ENCODE data around the gene SCN10A.

Gene SCN10A

GRCh38 chr3:38816026-38816425, at the start of gene SCN10A:
SCN10A (minus strand) TSS chr3:38816217; CDS start chr3:38794010, 22,207 bp downstream.
- no peak for DNase-seq (ENCODE audit: low spot score)

DNA sequence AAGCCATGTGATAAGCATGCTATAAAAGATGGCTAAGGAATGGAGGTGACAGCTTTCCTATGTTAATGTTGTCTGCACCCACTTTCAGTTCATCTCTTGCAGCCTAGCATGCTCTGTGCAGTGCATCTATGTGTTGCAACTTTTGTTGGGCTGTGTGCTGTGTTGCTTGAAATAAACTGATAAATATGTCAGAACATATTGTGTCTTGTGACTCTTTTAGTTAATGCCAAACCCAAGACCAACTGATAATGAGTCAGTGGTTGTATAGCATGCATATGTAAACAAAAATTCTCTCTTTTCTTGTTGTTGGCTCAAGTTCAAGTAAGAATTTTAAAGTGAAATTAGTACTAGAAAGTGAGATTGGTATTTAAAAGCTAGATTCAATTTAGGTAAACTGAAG, 37.0 kb upstream of the SCN10A start:
- no peak for DNase-seq (ENCODE audit: low spot score)

DNA sequence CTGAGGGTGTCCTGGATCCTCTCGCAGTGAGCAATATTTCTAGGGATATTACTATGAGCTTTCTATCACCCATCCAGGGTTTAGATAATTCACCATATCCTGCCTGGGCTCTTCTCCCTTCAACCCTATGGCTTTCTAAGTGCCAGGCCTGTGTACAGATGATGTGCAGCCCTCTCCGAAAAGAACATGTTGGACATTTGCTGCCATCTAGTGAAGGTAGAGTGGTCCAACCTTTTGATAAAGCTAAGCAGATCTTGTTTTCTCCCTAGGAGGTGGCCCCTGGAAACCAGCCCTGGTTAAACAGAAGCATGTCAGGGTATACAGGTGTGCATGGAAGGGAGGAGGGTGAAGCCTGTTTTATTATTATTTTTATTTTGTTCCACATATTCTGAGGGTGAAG, 27.9 kb upstream of the SCN10A start:
- peak; percentile 63 for DNase-seq (ENCODE audit: low spot score)

- DNase-seq (ENCODE audit: low spot score), result no peak
Measured at GRCh38 chr3:38842266-38842965, 26.4 kb upstream of the SCN10A start.

DNA sequence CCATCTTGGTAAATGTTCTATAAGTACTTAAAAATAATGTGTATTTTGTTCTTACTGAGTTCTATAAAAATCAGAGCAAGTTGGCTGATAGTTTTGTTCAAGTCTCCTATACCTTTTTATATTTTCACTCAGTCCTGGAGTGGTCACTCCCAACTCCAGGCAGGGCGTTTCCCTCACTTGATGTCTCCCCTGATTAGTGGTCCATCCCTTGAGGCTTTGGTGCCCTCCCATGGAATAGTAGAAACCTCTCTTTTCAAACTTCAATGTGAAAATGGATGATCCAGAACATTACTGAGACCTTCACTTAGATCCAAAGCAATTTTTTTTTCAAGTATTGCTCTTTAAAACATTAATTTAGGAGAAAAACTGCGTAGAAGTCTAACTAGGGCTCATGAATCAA, 25.0 kb upstream of the SCN10A start:
- DNase-seq (ENCODE audit: low spot score), result no peak

DNA sequence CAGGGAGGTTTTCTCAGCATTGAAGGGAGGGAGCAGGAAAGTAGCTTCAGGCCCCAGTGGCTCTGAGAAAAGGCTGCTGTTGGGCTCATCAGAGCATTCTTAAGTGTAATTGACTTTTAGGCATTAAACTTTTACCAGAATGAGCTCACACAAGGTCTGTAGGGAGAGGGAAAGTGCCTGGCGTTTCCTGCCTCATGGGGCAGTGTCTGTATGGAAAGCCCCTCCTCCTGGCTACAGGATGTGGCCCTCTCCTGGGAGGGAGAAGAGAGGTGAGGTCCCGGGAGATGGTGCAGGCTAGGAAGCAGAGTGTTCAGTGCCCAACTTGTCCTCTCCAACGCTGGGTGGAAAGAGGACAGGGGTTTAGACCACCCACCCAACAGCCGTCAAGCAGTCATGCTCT, 21.3 kb upstream of the SCN10A start:
- DNase-seq (ENCODE audit: low spot score), result no peak

GRCh38 chr3:38836561-38836960, 20.5 kb upstream of the SCN10A start:
- peak; percentile 43 for DNase-seq (ENCODE audit: low spot score)

DNA sequence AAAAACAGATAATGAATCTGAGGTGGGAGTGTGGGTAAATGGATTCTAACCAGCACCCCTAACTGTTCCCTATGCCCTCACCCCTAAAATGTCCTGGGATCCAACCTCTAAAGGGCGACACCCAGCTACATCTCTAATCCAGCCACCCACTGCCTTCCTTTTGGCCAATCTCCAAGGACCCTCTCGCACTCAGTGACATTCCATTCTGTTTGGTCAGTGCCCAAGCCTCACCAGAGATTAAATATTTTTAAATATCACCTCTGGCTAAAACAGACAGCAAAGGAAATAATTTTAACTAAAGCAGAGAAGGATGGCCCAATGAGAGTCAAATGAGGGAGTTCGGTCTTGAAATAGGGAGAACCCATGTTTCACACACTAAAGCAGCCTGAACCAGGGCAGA, 19.9 kb upstream of the SCN10A start:
- no peak for DNase-seq (ENCODE audit: low spot score)

- DNase-seq (ENCODE audit: low spot score), result no peak
Measured at GRCh38 chr3:38834717-38835116, 18.7 kb upstream of the SCN10A start.

DNA sequence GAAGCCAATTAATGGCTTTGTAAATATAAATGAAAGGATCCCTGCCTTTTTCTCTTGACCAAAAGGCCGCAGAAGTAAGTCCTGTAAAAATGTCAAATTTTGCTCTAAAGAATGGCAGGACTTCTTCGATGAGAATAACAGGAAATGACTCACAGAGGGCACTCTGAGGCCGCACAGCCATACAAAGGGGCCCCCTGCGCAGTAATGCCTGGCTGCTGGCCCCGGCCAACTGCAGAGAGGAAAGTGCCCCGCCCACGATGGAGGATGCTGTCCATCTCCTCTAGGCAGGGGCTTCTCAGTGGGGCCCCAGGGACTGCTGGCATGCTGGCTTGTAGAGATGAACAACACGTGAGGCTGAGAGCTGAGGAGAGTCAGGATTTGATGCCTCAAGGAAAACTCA, 18.1 kb upstream of the SCN10A start:
- DNase-seq (ENCODE audit: low spot score), result peak; percentile 94

- no peak for DNase-seq (ENCODE audit: low spot score)
Measured at GRCh38 chr3:38829404-38829803, 13.4 kb upstream of the SCN10A start.

- no peak for DNase-seq (ENCODE audit: low spot score)
Measured at GRCh38 chr3:38828681-38829080, 12.7 kb upstream of the SCN10A start.

- no peak for DNase-seq (ENCODE audit: low spot score)
Measured at GRCh38 chr3:38827791-38828190, 11.8 kb upstream of the SCN10A start.

DNA sequence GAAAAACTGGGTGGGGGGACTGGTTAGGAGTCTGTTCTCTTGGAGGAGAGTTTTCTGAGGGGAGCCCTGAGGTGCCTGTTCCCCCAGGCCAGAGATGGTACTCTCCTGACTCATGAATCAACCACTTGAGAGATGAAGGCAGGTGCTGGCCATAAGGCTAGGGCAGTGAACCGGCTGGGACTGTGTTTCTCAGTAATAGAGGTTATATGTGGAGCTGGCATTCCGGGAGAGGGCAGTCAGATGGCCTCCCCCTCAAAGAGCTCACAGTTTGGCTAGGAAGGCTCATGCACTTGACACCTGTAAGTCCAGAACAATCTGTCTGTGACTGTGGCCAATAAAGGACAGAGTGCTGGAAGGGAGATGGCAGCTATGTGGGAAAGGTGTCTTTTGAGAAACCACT, 10.0 kb upstream of the SCN10A start:
- no peak for DNase-seq (ENCODE audit: low spot score)

GRCh38 chr3:38824349-38824748, 8.3 kb upstream of the SCN10A start:
- no peak for DNase-seq (ENCODE audit: low spot score)

GRCh38 chr3:38823722-38824121, 7.7 kb upstream of the SCN10A start:
- DNase-seq (ENCODE audit: low spot score), result no peak

DNA sequence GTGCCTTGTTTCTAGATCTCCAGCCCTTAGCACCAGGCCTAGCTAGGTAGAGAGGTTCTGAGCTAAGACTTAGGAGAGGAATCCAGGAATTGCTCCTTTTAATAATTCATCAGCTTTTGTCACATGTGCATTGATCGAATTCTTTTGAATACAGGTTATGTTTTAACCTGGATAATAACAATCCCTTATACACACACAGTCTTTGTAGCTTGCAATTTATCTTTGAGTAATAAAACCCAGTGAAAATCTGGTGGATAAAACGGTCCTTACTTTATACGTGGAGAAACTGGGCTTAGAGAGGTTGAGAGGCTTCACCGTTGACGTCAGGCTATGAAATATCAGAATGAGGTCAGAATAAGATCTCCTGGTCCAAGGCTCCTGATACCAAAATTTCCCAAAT, 7.2 kb upstream of the SCN10A start:
- no peak for DNase-seq (ENCODE audit: low spot score)

- DNase-seq (ENCODE audit: low spot score), result no peak
Measured at GRCh38 chr3:38811822-38812221, 4.2 kb downstream of the SCN10A start.

DNA sequence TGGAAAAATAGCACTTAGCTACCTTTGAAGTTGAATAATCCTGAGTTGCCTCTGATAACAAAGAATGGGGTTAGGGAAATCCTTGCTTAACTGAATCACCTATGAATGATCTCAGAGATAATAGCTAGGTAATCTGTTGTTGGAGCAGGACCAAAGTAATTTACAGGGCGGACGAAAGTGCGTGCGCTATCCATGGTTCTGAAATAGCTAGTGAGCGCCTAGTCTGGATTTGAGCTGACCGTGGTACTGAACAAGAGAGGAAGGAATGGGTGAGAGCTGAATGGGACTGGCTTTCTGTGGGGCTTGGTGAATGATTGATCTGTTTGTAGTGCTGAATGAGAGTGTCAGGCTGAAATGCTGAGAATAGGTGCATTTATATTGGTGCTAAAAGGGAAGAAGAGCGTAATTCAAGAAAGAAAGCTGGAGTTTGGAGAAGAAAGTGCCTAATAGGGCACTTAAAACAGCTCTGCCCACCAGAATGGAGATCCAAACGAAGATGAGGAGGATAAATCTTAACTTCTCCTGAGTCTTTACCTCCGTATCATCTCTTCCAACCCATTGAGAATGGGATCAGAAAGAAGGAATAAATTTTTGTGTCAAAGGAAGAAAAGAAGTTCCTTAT, 10.1 kb downstream of the SCN10A start:
- peak; percentile 88 for DNase-seq (ENCODE audit: low spot score)

DNA sequence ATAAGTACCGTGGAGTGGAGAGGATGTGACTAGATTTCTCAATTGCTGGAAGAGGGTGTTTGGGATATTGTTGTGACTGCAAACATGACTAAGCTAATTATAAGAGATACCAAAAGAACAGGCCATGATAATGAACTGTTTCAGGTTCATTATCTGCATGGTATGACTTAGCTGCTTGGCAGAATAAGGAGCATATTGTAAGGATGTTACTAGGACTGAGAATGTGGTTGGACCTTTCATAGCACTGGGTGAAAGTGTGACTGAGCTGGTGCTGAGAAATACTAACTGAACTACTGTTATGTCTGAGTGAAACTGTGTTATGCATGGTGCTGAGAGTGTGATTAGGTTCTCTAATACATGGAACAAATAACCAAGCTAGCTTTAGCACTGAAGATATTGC, 11.0 kb downstream of the SCN10A start:
- no peak for DNase-seq (ENCODE audit: low spot score)

DNA sequence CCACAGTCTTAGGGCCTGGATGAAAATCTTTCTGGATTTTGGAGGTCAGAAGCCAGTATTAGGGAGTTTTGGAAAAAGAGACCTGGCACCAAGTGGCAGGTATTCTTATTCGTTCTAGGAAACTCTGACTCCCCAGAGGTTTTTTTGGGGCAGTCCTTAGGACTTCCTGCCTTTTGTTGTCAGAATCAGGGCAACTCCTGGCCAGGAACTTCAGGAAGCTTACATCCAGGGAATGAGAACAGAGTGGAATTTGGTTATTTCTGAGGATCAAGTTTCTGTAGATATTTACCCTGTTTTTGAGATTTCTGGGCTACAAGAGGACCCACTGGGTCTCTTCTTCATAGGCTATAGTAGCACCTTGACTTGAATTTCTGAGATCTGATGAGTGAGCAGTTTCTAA, 15.5 kb downstream of the SCN10A start:
- DNase-seq (ENCODE audit: low spot score), result no peak

- no peak for DNase-seq (ENCODE audit: low spot score)
Measured at GRCh38 chr3:38793721-38794120, 22.3 kb downstream of the SCN10A start.

GRCh38 chr3:38792983-38793382, 23.0 kb downstream of the SCN10A start:
- DNase-seq (ENCODE audit: low spot score), result no peak

GRCh38 chr3:38782148-38782547, 33.9 kb downstream of the SCN10A start:
- no peak for DNase-seq (ENCODE audit: low spot score)

Measured in COLO829 (cell line).